ENCODE data around the gene ARHGAP18. TPM values are rescaled to one million over a fixed set of nuclear protein-coding genes. Genes with fewer than 3 reads are reported as not detected.
A peak's percentile ranks its signal among the peaks of the same experiment; 100 is the strongest.
"Not testable (repeated sequence)": the region's sequence is repeated elsewhere in the genome, so short reads cannot be mapped to it uniquely, and the experiment has no call there.

ARHGAP18 gene
- total RNA-seq, 4 donors from 2014 or later: 5.2 to 15.9 (median 7.4) TPM

DNA sequence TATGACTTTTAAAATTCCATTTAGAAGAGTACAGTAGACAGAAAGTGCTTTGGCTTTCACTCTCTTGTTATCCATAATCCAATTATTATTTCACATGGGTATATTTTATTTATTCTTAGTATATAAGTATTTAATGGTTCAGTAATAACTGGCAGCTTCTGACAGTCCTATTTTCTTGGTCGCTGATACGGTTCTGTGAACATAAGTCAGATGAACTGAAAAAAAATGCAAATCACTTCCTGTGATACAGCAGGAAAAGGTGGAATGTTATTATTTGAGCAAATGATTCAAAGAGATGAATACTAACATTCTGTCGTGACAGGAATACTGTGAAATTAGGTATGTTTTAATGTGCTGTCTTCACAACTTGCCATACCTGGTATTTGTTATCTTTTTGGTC is 132.3 kb downstream of the ARHGAP18 start:
- intact Hi-C loops (cut with DNase I): loop anchor here (5.0 kb wide), 1 partner anchor 80 kb away; no protein-coding TSS in a partner anchor
- H3K9me3 ChIP-seq: no peaks in the 10 kb centered on the region

DNA sequence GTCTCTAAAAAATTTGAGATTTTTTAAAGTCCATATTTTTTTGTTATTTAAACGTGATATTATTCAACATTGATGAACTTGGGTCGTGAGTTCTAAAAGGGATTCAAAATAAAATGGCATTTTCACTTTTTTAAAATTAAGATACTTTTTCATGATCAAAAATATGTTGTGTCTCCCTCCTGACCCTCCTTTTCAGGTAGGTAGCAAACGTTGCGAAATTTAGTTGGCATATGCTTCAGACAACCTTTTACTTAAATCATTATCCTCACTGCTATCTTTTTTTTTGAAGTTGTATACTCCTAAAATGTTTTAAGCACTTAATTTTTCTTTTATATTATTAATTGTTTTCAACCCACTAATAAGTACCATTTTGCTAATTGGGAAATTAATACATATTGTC is 133.5 kb downstream of the ARHGAP18 start:
- no peaks in the 10 kb centered on the region for H3K27me3 ChIP-seq
- H3K27ac ChIP-seq (replicated peaks in 1 of 4): no peak overlapping the region
- H3K9me3 ChIP-seq: peaks cover 0 to 4% (median 0%) of the 10 kb centered on the region in 4 donors
- H3K4me1 ChIP-seq: peaks cover 0 to 8% (median 0%) of the 10 kb centered on the region in 4 donors
- no peaks in the 10 kb centered on the region for H3K36me3 ChIP-seq
- WGBS: 85% methylated on average over 4 of the region's 4 CpGs
- DNase-seq (ENCODE audit: extremely low spot score): no peak
- H3K4me3 ChIP-seq: no peak overlapping the region
- TF ChIP-seq POLR2AphosphoS5 (IDR thresholded peaks at IDR 0.05) (no peak), EP300 (IDR thresholded peaks at IDR 0.05) (no peak), POLR2A (IDR thresholded peaks at IDR 0.05; ENCODE audit: low read depth) (no peak)
- TF ChIP-seq, protein P1, sequence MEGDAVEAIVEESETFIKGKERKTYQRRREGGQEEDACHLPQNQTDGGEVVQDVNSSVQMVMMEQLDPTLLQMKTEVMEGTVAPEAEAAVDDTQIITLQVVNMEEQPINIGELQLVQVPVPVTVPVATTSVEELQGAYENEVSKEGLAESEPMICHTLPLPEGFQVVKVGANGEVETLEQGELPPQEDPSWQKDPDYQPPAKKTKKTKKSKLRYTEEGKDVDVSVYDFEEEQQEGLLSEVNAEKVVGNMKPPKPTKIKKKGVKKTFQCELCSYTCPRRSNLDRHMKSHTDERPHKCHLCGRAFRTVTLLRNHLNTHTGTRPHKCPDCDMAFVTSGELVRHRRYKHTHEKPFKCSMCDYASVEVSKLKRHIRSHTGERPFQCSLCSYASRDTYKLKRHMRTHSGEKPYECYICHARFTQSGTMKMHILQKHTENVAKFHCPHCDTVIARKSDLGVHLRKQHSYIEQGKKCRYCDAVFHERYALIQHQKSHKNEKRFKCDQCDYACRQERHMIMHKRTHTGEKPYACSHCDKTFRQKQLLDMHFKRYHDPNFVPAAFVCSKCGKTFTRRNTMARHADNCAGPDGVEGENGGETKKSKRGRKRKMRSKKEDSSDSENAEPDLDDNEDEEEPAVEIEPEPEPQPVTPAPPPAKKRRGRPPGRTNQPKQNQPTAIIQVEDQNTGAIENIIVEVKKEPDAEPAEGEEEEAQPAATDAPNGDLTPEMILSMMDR (IDR thresholded peaks at IDR 0.05): no peak
- intact Hi-C loops (cut with DNase I): loop anchor here (5.0 kb wide), 1 partner anchor 79 kb away; no protein-coding TSS in a partner anchor

More for the DNA sequence above, 132.3 kb downstream of the ARHGAP18 start:
- H3K4me3 ChIP-seq: no peak overlapping the region
- H3K27ac ChIP-seq (replicated peaks in 1 of 4): no peak overlapping the region
- no peaks in the 10 kb centered on the region for H3K27me3 ChIP-seq
- DNase-seq (ENCODE audit: extremely low spot score): no peak
- H3K36me3 ChIP-seq: no peaks in the 10 kb centered on the region
- no peak for TF ChIP-seq POLR2AphosphoS5 (IDR thresholded peaks at IDR 0.05)
- TF ChIP-seq, protein P1 (IDR thresholded peaks at IDR 0.05): no peak
- TF ChIP-seq POLR2A (IDR thresholded peaks at IDR 0.05; ENCODE audit: low read depth): no peak
- no peak for TF ChIP-seq EP300 (IDR thresholded peaks at IDR 0.05)
- 79% methylated on average over 3 of the region's 3 CpGs for WGBS
- H3K4me1 ChIP-seq: peaks cover 0 to 8% (median 0%) of the 10 kb centered on the region in 4 donors

DNA sequence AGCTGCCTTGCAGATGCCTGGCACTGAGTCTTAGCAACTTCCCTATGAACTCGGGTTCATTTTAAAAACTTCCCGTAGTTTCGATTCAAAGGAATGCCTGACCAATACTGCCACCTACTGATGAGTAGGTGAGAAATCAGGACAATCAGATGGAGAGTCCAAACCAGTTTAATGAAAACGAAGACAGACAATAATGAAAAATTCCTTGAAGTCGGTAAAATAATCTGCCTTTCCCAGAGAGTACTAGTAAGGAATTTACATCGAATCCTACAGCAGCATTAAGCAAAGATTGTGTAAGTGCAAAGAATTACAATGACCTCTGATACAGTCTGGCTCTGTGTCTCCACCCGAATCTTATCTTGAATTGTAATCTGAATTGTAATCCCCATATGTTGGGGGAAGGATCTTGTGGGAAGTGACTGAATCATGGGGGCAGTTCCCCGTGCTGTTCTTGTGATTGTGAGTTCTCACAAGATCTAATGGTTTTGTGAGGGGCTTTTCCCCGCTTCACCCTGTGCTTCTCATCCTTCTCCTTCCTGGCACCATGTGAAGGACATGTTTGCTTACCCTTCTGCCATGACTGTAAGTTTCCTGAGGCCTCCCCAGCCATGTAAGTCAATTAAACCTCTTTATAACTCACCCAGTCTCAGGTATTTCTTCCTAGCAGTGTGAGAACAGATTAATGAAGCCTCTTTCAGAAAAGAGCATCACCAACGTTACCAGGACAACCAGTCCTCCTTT is 134.4 kb downstream of the ARHGAP18 start:
- H3K27me3 ChIP-seq: no peaks in the 10 kb centered on the region
- peaks cover 0 to 8% (median 0%) of the 10 kb centered on the region in 4 donors for H3K4me1 ChIP-seq
- no peak for DNase-seq (ENCODE audit: extremely low spot score)
- peaks cover 0 to 10% (median 0%) of the 10 kb centered on the region in 4 donors for H3K9me3 ChIP-seq
- H3K4me3 ChIP-seq: peak overlapping the region; percentile 26 to 52 (median 36)
- TF ChIP-seq, protein P1 (IDR thresholded peaks at IDR 0.05): peak; percentile 53 to 67 (median 60)
- TF ChIP-seq POLR2AphosphoS5 (IDR thresholded peaks at IDR 0.05): no peak
- intact Hi-C loops (cut with DNase I): loop anchor here (5.0 kb wide), 1 partner anchor 78 kb away; no protein-coding TSS in a partner anchor
- H3K36me3 ChIP-seq: no peaks in the 10 kb centered on the region
- 27% methylated on average over 10 of the region's 10 CpGs for WGBS
- no peak overlapping the region for H3K27ac ChIP-seq (replicated peaks in 1 of 4)

DNA sequence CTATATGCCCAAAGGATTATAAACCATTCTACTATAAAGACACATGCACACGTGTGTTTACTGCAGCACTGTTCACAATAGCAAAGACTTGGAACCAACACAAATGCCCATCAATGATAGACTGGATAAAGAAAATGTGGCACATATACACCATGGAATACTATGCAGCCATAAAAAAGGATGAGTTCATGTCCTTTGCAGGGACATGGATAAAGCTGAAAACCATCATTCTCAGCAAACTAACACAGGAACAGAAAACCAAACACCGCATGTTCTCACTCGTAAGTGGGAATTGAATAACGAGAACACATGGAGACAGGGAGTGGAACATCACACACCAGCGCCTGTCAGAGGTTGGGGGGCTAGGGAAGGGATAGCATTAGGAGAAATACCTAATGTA is 135.4 kb downstream of the ARHGAP18 start:
- DNase-seq (ENCODE audit: extremely low spot score); H3K27me3 ChIP-seq; H3K36me3 ChIP-seq; H3K27ac ChIP-seq (replicated peaks in 1 of 4); H3K4me1 ChIP-seq; H3K4me3 ChIP-seq: not testable (repeated sequence)
- WGBS: 97% methylated on average over 5 of the region's 5 CpGs
- H3K9me3 ChIP-seq: peaks cover 0 to 14% (median 0%) of the 10 kb centered on the region in 4 donors
- intact Hi-C loops (cut with DNase I): loop anchor here (5.0 kb wide), 1 partner anchor 77 kb away; no protein-coding TSS in a partner anchor

DNA sequence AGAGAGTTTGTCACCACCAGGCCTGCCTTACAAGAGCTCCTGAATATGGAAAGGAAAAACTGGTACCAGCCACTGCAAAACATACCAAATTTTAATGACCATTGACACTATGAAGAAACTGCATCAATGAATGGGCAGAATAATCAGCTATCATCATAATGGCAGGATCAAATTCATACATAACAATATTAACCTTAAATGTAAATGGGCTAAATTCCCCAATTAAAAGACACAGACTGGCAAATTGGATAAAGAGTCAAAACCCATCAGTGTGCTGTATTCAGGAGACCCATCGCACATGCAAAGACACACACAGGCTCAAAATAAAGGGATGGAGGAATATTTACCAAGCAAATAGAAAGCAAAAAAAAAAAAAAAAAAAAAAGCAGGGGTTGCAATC is 139.0 kb downstream of the ARHGAP18 start:
- DNase-seq (ENCODE audit: extremely low spot score); H3K27ac ChIP-seq (replicated peaks in 1 of 4); intact Hi-C loops (cut with DNase I); H3K4me1 ChIP-seq; H3K4me3 ChIP-seq; H3K36me3 ChIP-seq; H3K27me3 ChIP-seq: not testable (repeated sequence)
- 100% methylated on average over 1 of the region's 1 CpG for WGBS
- peaks cover 0 to 14% (median 0%) of the 10 kb centered on the region in 4 donors for H3K9me3 ChIP-seq

Measured in esophagus muscularis mucosa (tissue), 4 donors.